Fibroblast of pulmonary artery (primary cell): ENCODE results near the gene GINS2.

Experiments used
- DNase-seq: peaks from one replicate; pipeline ENCODE4 v3.0.0-alpha.2; 2010; ENCODE audit warnings: low read depth
- H3K4me3 ChIP-seq: replicated peaks from 2 replicates; pipeline ENCODE4 v1.5.1; 2011; ENCODE audit warnings: low read depth, mild to moderate bottlenecking, control low read depth, low read length, moderate library complexity
- CTCF ChIP-seq: IDR thresholded peaks from 2 replicates; pipeline ENCODE4 v1.5.1; 2011; ENCODE audit warnings: mild to moderate bottlenecking, control low read depth, low read length, inconsistent platforms; ENCODE audit errors: missing control alignments

Gene GINS2

GRCh38 chr16:85651629-85652430 is 36.9 kb downstream of the GINS2 start:
- no peak overlapping the region for H3K4me3 ChIP-seq
- no peak for TF ChIP-seq CTCF
- DNase-seq = no peak

- TF ChIP-seq CTCF = no peak
- no peak for DNase-seq
- no peak overlapping the region for H3K4me3 ChIP-seq
Observed at GRCh38 chr16:85650844-85651628, 37.7 kb downstream of the GINS2 start.

- TF ChIP-seq CTCF = no peak
- H3K4me3 ChIP-seq = no peak overlapping the region
- no peak for DNase-seq
Observed at GRCh38 chr16:85650135-85650843, 38.5 kb downstream of the GINS2 start.

GRCh38 chr16:85649411-85650134 is 39.2 kb downstream of the GINS2 start:
- no peak for DNase-seq
- no peak for TF ChIP-seq CTCF
- no peak overlapping the region for H3K4me3 ChIP-seq

GRCh38 chr16:85648805-85649204 is 39.9 kb downstream of the GINS2 start:
- no peak for DNase-seq
- H3K4me3 ChIP-seq = no peak overlapping the region
- TF ChIP-seq CTCF = no peak

GRCh38 chr16:85648070-85648714 is 40.6 kb downstream of the GINS2 start:
- TF ChIP-seq CTCF = no peak
- no peak for DNase-seq
- no peak overlapping the region for H3K4me3 ChIP-seq
